HG03108 (cell line): ENCODE data around the gene ST3GAL3.

Source experiments
- ATAC-seq: cut with Tn5 transposase; IDR thresholded peaks from one replicate; pipeline ENCODE4 v1.9.1; 2021; ENCODE audit warnings: moderate library complexity; ENCODE audit not compliant: unreplicated experiment

The ST3GAL3 gene

GRCh38 chr1:43873851-43874250, 166.5 kb downstream of the ST3GAL3 start:
- no peak for ATAC-seq

DNA sequence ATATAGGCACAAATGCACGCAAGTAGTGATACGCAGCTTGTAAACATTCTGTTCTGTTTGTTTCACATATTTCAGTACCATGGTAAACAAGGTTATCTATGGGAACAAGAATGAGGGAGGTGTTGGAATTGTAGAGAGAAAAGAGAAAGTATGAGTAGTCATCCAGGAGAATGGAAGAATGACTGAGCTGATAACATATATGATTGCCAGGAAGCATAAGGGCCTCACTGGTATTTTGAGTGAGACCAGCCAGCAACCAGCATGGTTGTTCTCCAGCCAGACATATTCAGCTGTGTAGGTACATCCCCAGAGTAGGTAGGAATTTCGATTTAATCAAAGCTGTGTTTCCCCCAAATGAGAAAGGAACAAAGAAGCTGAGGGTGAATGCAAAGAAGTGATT, 167.4 kb downstream of the ST3GAL3 start:
- ATAC-seq: no peak

- no peak for ATAC-seq
Observed at GRCh38 chr1:43875331-43875730, 168.0 kb downstream of the ST3GAL3 start.

DNA sequence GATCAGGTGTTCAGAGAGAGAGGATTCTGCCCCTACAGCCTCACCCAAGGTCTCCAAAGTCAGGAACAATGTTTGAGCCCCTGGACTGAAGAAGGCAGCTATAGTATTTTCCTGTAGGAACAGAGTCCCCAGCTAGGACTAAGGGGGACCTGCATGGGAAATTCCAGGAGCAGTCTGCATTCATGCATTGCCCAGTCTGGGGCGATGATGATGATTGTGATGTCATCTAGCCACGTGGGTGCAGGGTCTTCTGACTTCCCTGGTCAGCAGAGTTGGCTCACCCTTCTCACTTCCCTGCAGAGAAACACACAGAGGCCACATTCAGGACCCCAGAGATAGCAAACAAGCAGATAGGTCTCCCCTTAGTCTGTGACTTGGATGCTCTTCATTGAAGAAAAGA, 169.8 kb downstream of the ST3GAL3 start:
- no peak for ATAC-seq

GRCh38 chr1:43878440-43878839, 171.1 kb downstream of the ST3GAL3 start:
- ATAC-seq: no peak

GRCh38 chr1:43878854-43879253, 171.5 kb downstream of the ST3GAL3 start:
- ATAC-seq: no peak

GRCh38 chr1:43879414-43879813, 172.1 kb downstream of the ST3GAL3 start:
- no peak for ATAC-seq

- ATAC-seq: no peak
Observed at GRCh38 chr1:43879996-43880395, 172.7 kb downstream of the ST3GAL3 start.

- no peak for ATAC-seq
Observed at GRCh38 chr1:43880604-43881003, 173.3 kb downstream of the ST3GAL3 start.

DNA sequence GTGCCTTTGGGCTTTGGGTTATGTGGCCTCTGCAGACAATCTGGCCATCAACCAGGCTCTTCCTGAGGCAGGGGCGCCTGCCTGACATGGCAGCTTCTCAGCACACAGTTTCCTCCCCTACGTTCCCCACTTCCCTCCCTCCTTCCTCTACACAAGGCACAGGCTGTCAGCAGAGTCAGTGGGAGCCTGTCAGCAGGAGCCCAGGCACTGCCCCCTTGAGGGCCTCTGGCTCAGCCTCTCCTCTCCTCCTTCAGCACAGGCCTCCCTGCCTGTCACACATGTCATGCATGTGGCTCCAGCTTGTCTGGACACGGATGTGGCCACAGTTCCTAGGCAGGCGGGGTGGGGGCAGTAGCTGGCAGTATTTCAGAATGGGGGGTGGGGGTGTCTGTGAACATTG, 174.1 kb downstream of the ST3GAL3 start:
- no peak for ATAC-seq

DNA sequence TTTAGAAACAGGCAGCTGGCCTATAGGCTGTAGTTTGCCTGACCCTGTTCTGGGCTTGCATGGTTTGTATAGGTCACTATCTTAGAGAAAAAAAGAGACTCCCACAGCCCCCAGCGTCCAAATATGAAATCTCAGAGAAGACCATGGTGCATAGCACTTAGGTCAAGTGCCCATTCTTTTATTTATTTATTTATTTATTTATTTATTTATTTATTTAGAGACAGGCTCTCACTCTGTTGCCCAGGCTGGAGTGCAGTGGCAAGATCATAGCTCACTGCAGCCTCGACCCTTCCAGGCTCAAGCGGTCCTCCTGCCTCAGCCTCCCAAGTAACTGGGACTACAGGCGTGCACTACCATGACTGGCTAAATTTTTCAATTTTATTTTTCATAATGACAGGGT, 175.4 kb downstream of the ST3GAL3 start:
- no peak for ATAC-seq

- no peak for ATAC-seq
Observed at GRCh38 chr1:43883321-43883720, 176.0 kb downstream of the ST3GAL3 start.

GRCh38 chr1:43885279-43885801, 178.0 kb downstream of the ST3GAL3 start:
- no peak for ATAC-seq

DNA sequence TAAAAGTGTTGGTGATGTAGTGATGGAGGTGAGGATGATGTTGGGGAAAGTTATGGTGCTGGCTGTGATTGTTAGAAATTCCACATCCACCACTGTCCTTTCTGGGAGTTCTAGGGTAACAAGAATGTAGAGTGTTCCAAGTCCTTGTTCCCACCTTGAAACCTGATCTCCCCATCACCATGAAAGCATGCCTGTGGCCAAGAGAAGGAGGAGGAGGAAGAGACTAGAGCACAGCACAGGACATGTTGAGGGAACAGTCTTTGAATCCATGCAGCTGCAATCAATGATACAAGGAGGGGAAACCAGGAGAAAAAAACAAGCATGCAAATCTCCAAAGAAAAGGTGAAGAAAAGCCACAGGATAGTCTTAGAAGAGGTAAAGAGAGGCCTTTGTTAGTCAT, 180.4 kb downstream of the ST3GAL3 start:
- ATAC-seq: no peak

DNA sequence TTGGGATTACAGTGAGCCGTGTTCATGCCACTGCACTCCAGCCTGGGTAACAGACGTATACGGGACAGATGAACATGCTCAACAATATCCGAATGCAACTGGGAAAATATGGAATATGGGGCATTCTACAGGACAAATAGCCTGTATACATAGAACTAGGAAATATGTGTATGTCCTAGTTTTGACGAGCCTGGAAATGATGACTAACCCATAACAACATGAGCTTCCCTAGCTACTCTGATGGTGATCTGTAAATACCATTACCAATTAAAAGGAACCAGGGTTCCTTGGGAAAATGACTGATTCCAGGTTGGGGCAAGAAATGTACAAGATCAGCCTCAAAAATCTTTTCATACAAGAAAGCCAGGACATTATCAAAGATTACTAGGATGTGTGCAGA, 183.5 kb downstream of the ST3GAL3 start:
- ATAC-seq: no peak

DNA sequence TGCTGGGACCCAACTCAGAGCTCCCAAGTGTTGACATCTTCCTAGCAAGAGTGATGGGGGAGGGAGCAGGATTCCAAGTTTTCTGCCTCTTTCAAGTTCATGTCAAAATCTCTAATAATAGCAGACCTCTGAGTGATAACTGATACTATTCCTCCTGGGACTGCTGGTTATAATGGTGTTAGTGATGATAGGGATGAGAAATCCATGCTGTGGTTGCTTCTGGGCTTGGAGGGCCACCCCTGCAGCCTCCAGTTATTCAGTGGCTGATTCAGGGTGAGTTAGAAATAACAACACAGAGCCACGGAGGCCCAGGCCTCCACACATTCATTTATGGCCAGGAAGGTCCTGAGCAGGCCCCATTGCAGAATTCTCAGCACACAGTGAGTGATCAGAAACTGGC, 185.7 kb downstream of the ST3GAL3 start:
- ATAC-seq: no peak

GRCh38 chr1:43898981-43899380, 191.6 kb downstream of the ST3GAL3 start:
- ATAC-seq: no peak

DNA sequence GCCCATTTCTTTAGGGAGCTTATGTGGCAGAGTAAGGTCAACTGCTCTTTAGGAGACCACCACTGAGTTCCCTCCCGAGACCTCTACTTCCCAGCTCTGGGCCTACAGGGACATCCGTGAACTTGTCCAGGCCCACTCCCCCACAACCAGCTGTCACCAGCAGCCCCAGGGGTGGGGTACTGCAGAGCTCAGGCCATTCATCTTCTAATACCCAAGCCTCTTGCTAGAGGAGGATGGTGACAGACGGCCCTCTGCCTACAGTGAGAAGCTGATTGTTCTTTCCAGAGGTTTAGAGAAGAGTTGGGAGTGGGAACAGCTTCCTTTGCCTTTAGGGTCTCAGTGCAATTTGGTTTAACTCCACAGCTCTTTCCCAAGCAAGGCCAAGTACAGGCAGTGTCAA, 193.1 kb downstream of the ST3GAL3 start:
- no peak for ATAC-seq

- no peak for ATAC-seq
Observed at GRCh38 chr1:43901196-43901961, 194.0 kb downstream of the ST3GAL3 start.

- no peak for ATAC-seq
Observed at GRCh38 chr1:43902058-43902831, 194.9 kb downstream of the ST3GAL3 start.

- ATAC-seq: no peak
Observed at GRCh38 chr1:43904660-43905551, 197.6 kb downstream of the ST3GAL3 start.
